Measurements from ENCODE around the gene C4orf33. TPM values are rescaled to one million over a fixed set of nuclear protein-coding genes. Genes with fewer than 3 reads are reported as not detected.
A peak's percentile ranks its signal among the peaks of the same experiment; 100 is the strongest.

The C4orf33 gene, protein sequence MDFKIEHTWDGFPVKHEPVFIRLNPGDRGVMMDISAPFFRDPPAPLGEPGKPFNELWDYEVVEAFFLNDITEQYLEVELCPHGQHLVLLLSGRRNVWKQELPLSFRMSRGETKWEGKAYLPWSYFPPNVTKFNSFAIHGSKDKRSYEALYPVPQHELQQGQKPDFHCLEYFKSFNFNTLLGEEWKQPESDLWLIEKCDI
- total RNA-seq (2021) (12.4 and 17.4 TPM in 2 replicates), Bru-seq, nascent RNA (percentile 48 among the genes with signal in this experiment), BruChase-seq, experiment 1, labeled RNA remaining after a 2-hour chase (percentile 53 among the genes with signal in this experiment), BruChase-seq, experiment 2, labeled RNA remaining after a 6-hour chase (percentile 54 among the genes with signal in this experiment)
- long read RNA-seq, full-length matches to known transcripts = 15 of 19 reads
- long read RNA-seq, partial matches to known transcripts = 0 of 19 reads
- long read RNA-seq, other reads (novel, unspliced or antisense) = 4 of 19 reads

DNA sequence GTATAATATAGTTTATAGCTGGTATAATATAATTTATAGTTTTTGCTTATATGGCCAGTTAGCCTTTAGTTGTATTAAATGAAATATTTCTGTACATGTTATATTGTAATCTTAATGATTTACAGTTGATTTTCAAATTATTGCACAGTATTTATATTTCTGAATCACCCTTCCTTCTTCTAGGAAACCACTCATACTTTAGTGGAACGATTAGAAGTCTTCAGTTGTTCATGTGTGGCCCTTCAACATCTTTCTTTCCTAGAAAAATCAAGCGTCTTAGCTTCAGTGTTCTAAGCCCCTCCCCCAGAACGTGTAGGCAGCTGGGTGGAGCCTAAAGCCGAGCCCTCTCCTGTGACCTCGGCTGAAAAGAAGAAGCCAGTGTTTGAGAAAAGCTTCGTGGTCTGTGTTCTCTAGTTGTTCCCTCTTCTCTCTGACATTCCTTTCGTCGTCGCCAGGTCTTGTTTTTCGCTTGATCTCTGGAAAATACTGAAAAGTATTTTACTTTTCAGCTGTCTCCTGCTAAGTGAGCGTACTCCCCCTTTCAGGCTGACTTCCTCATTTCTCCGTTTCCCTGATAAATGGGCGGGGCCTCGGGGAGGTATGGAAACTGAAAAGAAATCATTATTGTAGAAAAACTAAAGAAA, at the start of gene C4orf33:
TSS of gene C4orf33 (plus strand) at position 342 of the 644 bp plus-strand sequence. CDS start 6,459 bp downstream, outside the sequence.
- Histone ChIP-seq H3K4me2 (peak within 1 kb of the TSS; percentile 77), H3K27ac (peak within 1 kb of the TSS; percentile 42), H3K9me2 (ENCODE audit: insufficient read depth) (no peaks in the 10 kb centered on the region), H3K27me3 (ENCODE audit: insufficient read depth, low read depth) (no peaks in the 10 kb centered on the region), H3K79me2 (ENCODE audit: low read depth) (peaks cover 19% of the 10 kb centered on the region), H2AFZ (peak within 1 kb of the TSS; percentile 92), H3K9me3 (ENCODE audit: insufficient read depth, low read depth) (no peaks in the 10 kb centered on the region), H4K20me1 (ENCODE audit: insufficient read depth) (no peaks in the 10 kb centered on the region), H3K4me3 (peak within 1 kb of the TSS; percentile 75), H3F3A (ENCODE audit: insufficient read depth, low read depth) (no peaks in the 10 kb centered on the region), H3K36me3 (ENCODE audit: low read depth) (no peaks in the 10 kb centered on the region), H3K4me1 (replicated peaks; ENCODE audit: insufficient read depth) (peaks cover 15% of the 10 kb centered on the region)
- peak; percentile 38 to 53 for DNase-seq
- TSS peak; percentile 64 for BruUV-seq (replicated peaks)
- CTCF ChIA-PET = no interaction called here
- POLR2A ChIA-PET (ENCODE audit: unreplicated experiment) = interaction anchor here (0.6 kb wide), 1 partner anchor 247 kb away, joined by 6 read pairs; no protein-coding TSS in a partner anchor
- intact Hi-C loops (cut with micrococcal nuclease; ENCODE audit: unreplicated experiment) = loop anchor here (10.0 kb wide), 1 partner anchor 641 kb away; no protein-coding TSS in a partner anchor
- no peak for TF ChIP-seq CTCF (conservative IDR thresholded peaks at IDR 0.05)
- TF ChIP-seq EZH2 (IDR thresholded peaks at IDR 0.05; ENCODE audit: low read depth) = no peak

- Histone ChIP-seq H3K27me3 (ENCODE audit: insufficient read depth, low read depth) (no peaks in the 10 kb centered on the region), H3K27ac (no peak overlapping the region), H3K4me3 (no peak overlapping the region), H4K20me1 (ENCODE audit: insufficient read depth) (no peaks in the 10 kb centered on the region), H3K36me3 (ENCODE audit: low read depth) (no peaks in the 10 kb centered on the region), H3K9me3 (ENCODE audit: insufficient read depth, low read depth) (0 out of 2 replicates have a peak, but pooled peaks cover 4% of the 10 kb centered on the region), H2AFZ (no peak overlapping the region), H3K4me2 (no peak overlapping the region), H3K79me2 (ENCODE audit: low read depth) (no peaks in the 10 kb centered on the region), H3K4me1 (replicated peaks; ENCODE audit: insufficient read depth) (no peaks in the 10 kb centered on the region), H3K9me2 (ENCODE audit: insufficient read depth) (no peaks in the 10 kb centered on the region), H3F3A (ENCODE audit: insufficient read depth, low read depth) (no peaks in the 10 kb centered on the region)
- CTCF ChIA-PET = no interaction called here
- intact Hi-C loops (cut with micrococcal nuclease; ENCODE audit: unreplicated experiment) = no loop called here
- BruUV-seq (replicated peaks) = no TSS peak
- POLR2A ChIA-PET (ENCODE audit: unreplicated experiment) = no interaction called here
- TF ChIP-seq EZH2 (IDR thresholded peaks at IDR 0.05; ENCODE audit: low read depth) (no peak), CTCF (conservative IDR thresholded peaks at IDR 0.05) (no peak)
- DNase-seq = no peak
Measured at GRCh38 chr4:129059028-129059427, 36.9 kb upstream of the C4orf33 start.

GRCh38 chr4:129062580-129062979, 33.4 kb upstream of the C4orf33 start:
- CTCF ChIA-PET = no interaction called here
- no peaks in the 10 kb centered on the region for H3K36me3 ChIP-seq (ENCODE audit: low read depth)
- no peak for TF ChIP-seq CTCF (conservative IDR thresholded peaks at IDR 0.05)
- TF ChIP-seq EZH2 (IDR thresholded peaks at IDR 0.05; ENCODE audit: low read depth) = no peak
- POLR2A ChIA-PET (ENCODE audit: unreplicated experiment) = no interaction called here
- H3K9me2 ChIP-seq (ENCODE audit: insufficient read depth) = no peaks in the 10 kb centered on the region
- H3F3A ChIP-seq (ENCODE audit: insufficient read depth, low read depth) = no peaks in the 10 kb centered on the region
- DNase-seq = no peak
- H3K4me1 ChIP-seq (replicated peaks; ENCODE audit: insufficient read depth) = no peaks in the 10 kb centered on the region
- no peak overlapping the region for H3K4me2 ChIP-seq
- H3K27ac ChIP-seq = no peak overlapping the region
- H3K79me2 ChIP-seq (ENCODE audit: low read depth) = no peaks in the 10 kb centered on the region
- no peak overlapping the region for H2AFZ ChIP-seq
- intact Hi-C loops (cut with micrococcal nuclease; ENCODE audit: unreplicated experiment) = no loop called here
- 0 out of 2 replicates have a peak, but pooled peaks cover 9% of the 10 kb centered on the region for H3K9me3 ChIP-seq (ENCODE audit: insufficient read depth, low read depth)
- H4K20me1 ChIP-seq (ENCODE audit: insufficient read depth) = no peaks in the 10 kb centered on the region
- no peaks in the 10 kb centered on the region for H3K27me3 ChIP-seq (ENCODE audit: insufficient read depth, low read depth)
- BruUV-seq (replicated peaks) = no TSS peak
- H3K4me3 ChIP-seq = no peak overlapping the region

Measured in PC-9 (cell line).